CMK (cell line): ENCODE results near the gene TGM4.

ENCODE experiments used
- DNase-seq: peaks from one replicate; pipeline ENCODE4 v3.0.0-alpha.2; 2010; ENCODE audit warnings: low read depth

TGM4 gene

GRCh38 chr3:44880284-44880683, 5.9 kb downstream of the TGM4 start:
- no peak for DNase-seq

GRCh38 chr3:44883213-44883955, 9.0 kb downstream of the TGM4 start:
- DNase-seq, result no peak

- DNase-seq, result no peak
These were observed 9.6 kb downstream of the TGM4 start for GRCh38 chr3:44883999-44884431.

GRCh38 chr3:44885618-44886017, 11.2 kb downstream of the TGM4 start:
- DNase-seq, result no peak

- DNase-seq, result no peak
These were observed 12.2 kb downstream of the TGM4 start for GRCh38 chr3:44886561-44886960.

GRCh38 chr3:44887101-44887500, 12.7 kb downstream of the TGM4 start:
- DNase-seq, result no peak

- DNase-seq, result no peak
These were observed 15.8 kb downstream of the TGM4 start for GRCh38 chr3:44890258-44890657.

GRCh38 chr3:44890852-44891251, 16.4 kb downstream of the TGM4 start:
- DNase-seq, result no peak

GRCh38 chr3:44892689-44893088, 18.3 kb downstream of the TGM4 start:
- DNase-seq, result no peak

GRCh38 chr3:44893097-44893496, 18.7 kb downstream of the TGM4 start:
- no peak for DNase-seq

- no peak for DNase-seq
These were observed 20.1 kb downstream of the TGM4 start for GRCh38 chr3:44894485-44894884.

GRCh38 chr3:44896440-44896839, 22.0 kb downstream of the TGM4 start:
- no peak for DNase-seq

GRCh38 chr3:44899683-44900367, 25.4 kb downstream of the TGM4 start:
- no peak for DNase-seq

GRCh38 chr3:44902628-44903027, 28.2 kb downstream of the TGM4 start:
- no peak for DNase-seq

GRCh38 chr3:44903314-44903713, 28.9 kb downstream of the TGM4 start:
- DNase-seq, result no peak

GRCh38 chr3:44903751-44904150, 29.3 kb downstream of the TGM4 start:
- DNase-seq, result no peak

GRCh38 chr3:44905446-44906157, 31.2 kb downstream of the TGM4 start:
- no peak for DNase-seq

GRCh38 chr3:44906997-44907396, 32.6 kb downstream of the TGM4 start:
- no peak for DNase-seq

- DNase-seq, result no peak
These were observed 33.2 kb downstream of the TGM4 start for GRCh38 chr3:44907612-44908011.

GRCh38 chr3:44909063-44909462, 34.7 kb downstream of the TGM4 start:
- DNase-seq, result no peak

GRCh38 chr3:44910693-44911092, 36.3 kb downstream of the TGM4 start:
- no peak for DNase-seq

- peak; percentile 34 for DNase-seq
These were observed 39.6 kb downstream of the TGM4 start for GRCh38 chr3:44913868-44914468.

- no peak for DNase-seq
These were observed 40.5 kb downstream of the TGM4 start for GRCh38 chr3:44914936-44915335.
